Tibial nerve (tissue), 4 donors: ENCODE results near the gene RNF157. TPM values are rescaled to one million over a fixed set of nuclear protein-coding genes. Genes with fewer than 3 reads are reported as not detected.

Experiments used
- DNase-seq, 2 donors: peaks; one replicate each; pipeline ENCODE4 v3.0.0-alpha.2; 2019; ENCODE audit warnings: low spot score in 2 of 2
- H3K27ac ChIP-seq, 4 donors: fragments of 200-600 bp; sonication (generic) in 3 of 4; one replicate each; pipeline ENCODE4 v1.5.1; 2017 to 2019; ENCODE audit warnings: mild to moderate bottlenecking in 1 of 4
- H3K27me3 ChIP-seq, 2 donors: fragments of 200-600 bp; sonication (generic) in 1 of 2; one replicate each; pipeline versions ENCODE4 v1.5.1 to v1.6.0; 2017 to 2019
- H3K36me3 ChIP-seq, 3 donors: fragments of 200-600 bp; sonication (generic); one replicate each; pipeline ENCODE4 v1.5.1; 2018 to 2019
- H3K4me1 ChIP-seq, 4 donors: fragments of 200-600 bp; sonication (generic) in 3 of 4; one replicate each; pipeline ENCODE4 v1.5.1; 2017 to 2019
- H3K4me3 ChIP-seq, 4 donors: fragments of 200-600 bp; sonication (generic) in 3 of 4; one replicate each; pipeline ENCODE4 v1.5.1; 2017 to 2019; ENCODE audit warnings: mild to moderate bottlenecking in 1 of 4, moderate library complexity in 1 of 4
- H3K9me3 ChIP-seq, 4 donors: fragments of 200-600 bp; sonication (generic) in 3 of 4; one replicate each; pipeline ENCODE4 v1.5.1; 2017 to 2019
- CTCF ChIP-seq, 5 experiments: fragments of 200-600 bp in 3 of 5; fragments of 450-650 bp in 2 of 5; sonication (generic) in 3 of 5; IDR thresholded peaks; one replicate each; pipeline ENCODE4 v1.5.1; 2016 to 2019; ENCODE audit warnings: antibody characterized with exemption in 5 of 5, mild to moderate bottlenecking in 3 of 5, moderate library complexity in 2 of 5
- EP300 ChIP-seq, 2 donors: sonication (generic); formaldehyde crosslinking; IDR thresholded peaks; one replicate each; pipeline ENCODE4 v1.6.1; 2017; ENCODE audit warnings: antibody characterized with exemption in 2 of 2, mild to moderate bottlenecking in 1 of 2
- POLR2A ChIP-seq, 2 donors: fragments of 450-650 bp; IDR thresholded peaks; one replicate each; pipeline ENCODE4 v1.6.1; 2017; ENCODE audit warnings: antibody characterized with exemption in 2 of 2, mild to moderate bottlenecking in 2 of 2, moderate library complexity in 2 of 2
- WGBS, 2 donors: methylation state at CpG; one replicate each; pipeline ENCODE4 v1.1.5; 2018; 5-methylcytosine and 5-hydroxymethylcytosine counted together
- small RNA-seq: library from RNA; depleted of rRNA; stranded (forward); fragments of <200 nt; gene quantifications from one replicate; pipeline ENCODE3, GENCODE V24; 2016
- total RNA-seq, 4 donors: library from RNA; depleted of rRNA; stranded (reverse); fragments of >200 nt; gene quantifications; one replicate each; pipeline ENCODE4 v1.1.0, GENCODE V29; 2016

Gene RNF157
- total RNA-seq, 4 donors from 2014 or later: 11.1 to 18.9 (median 15.2) TPM

GRCh38 chr17:76092526-76093413 lies 147.5 kb downstream of the RNF157 start:
- 93 to 96% methylated on average over 18 to 20 of the region's 20 CpGs for WGBS, 2 donors
- no peak for DNase-seq
- Histone ChIP-seq H3K27ac (no peak overlapping the region), H3K4me1 (no peaks in the 10 kb centered on the region), H3K36me3 (peaks cover 0 to 99% (median 48%) of the 10 kb centered on the region in 3 donors), H3K9me3 (no peaks in the 10 kb centered on the region), H3K4me3 (no peak overlapping the region), H3K27me3 (no peaks in the 10 kb centered on the region)
- TF ChIP-seq EP300 (IDR thresholded peaks at IDR 0.05): no peak
- no peak for TF ChIP-seq POLR2A (IDR thresholded peaks at IDR 0.05)
- TF ChIP-seq CTCF (IDR thresholded peaks at IDR 0.05): no peak

Small RNA genes lying within 50 kb of the gene (small RNA-seq; reads per million reads assigned to genes)
- gene ATP5MGP6 (not detected), gene MIR6868 (not detected)

Other genes starting within 250 kb of the RNF157 start
- gene CDK3, start 239.6 kb downstream of the RNF157 start, total RNA-seq: 10 to 100 TPM in 1 of 4 donors, 1 to 10 TPM in 3; 3.8 to 12.3 (median 5.9) TPM
- 1 to 10 TPM in 2 of 4 donors, under 1 TPM in 1, not detected in 1; 0.98 to 3.0 (median 2.1) TPM for gene EVPL, start 213.2 kb downstream of the RNF157 start, total RNA-seq
- 10 to 100 TPM; 51.5 to 58.6 (median 53.5) TPM for gene SRP68, start 168.0 kb downstream of the RNF157 start, total RNA-seq
- not detected for gene GALR2, start 165.7 kb downstream of the RNF157 start, total RNA-seq
- gene ZACN, start 161.3 kb downstream of the RNF157 start, total RNA-seq: not detected
- gene EXOC7, start 136.7 kb downstream of the RNF157 start, total RNA-seq: 10 to 100 TPM; 51.7 to 87.3 (median 75.1) TPM
- gene FOXJ1, start 99.2 kb downstream of the RNF157 start, total RNA-seq: not detected
- gene UBALD2, start 24.9 kb upstream of the RNF157 start, total RNA-seq: 10 to 100 TPM; 12.7 to 26.9 (median 20.4) TPM
- gene QRICH2, start 67.8 kb upstream of the RNF157 start, total RNA-seq: 1 to 10 TPM; 2.0 to 8.4 (median 5.2) TPM
- gene PRPSAP1, start 113.4 kb upstream of the RNF157 start, total RNA-seq: 100 to 1,000 TPM in 2 of 4 donors, 10 to 100 TPM in 2; 66.8 to 108 (median 96.2) TPM
- gene SPHK1, start 144.1 kb upstream of the RNF157 start, total RNA-seq: 10 to 100 TPM; 16.7 to 50.1 (median 27.8) TPM
- gene UBE2O, start 212.7 kb upstream of the RNF157 start, total RNA-seq: 10 to 100 TPM; 16.0 to 38.7 (median 20.7) TPM
- not detected for gene AANAT, start 227.1 kb upstream of the RNF157 start, total RNA-seq